ENCODE data around the gene PAK3. TPM values are rescaled to one million over a fixed set of nuclear protein-coding genes. Genes with fewer than 3 reads are reported as not detected.
A peak's percentile ranks its signal among the peaks of the same experiment; 100 is the strongest.

The PAK3 gene
- total RNA-seq, 1 donor = 2.2 TPM

GRCh38 chrX:111088628-111089027 lies 7.4 kb upstream of the PAK3 start:
- H3K4me3 ChIP-seq (ENCODE audit: low read depth, low read length) = no peak overlapping the region
- no peak for DNase-seq (ENCODE audit: low read depth)
- TF ChIP-seq, protein P1, sequence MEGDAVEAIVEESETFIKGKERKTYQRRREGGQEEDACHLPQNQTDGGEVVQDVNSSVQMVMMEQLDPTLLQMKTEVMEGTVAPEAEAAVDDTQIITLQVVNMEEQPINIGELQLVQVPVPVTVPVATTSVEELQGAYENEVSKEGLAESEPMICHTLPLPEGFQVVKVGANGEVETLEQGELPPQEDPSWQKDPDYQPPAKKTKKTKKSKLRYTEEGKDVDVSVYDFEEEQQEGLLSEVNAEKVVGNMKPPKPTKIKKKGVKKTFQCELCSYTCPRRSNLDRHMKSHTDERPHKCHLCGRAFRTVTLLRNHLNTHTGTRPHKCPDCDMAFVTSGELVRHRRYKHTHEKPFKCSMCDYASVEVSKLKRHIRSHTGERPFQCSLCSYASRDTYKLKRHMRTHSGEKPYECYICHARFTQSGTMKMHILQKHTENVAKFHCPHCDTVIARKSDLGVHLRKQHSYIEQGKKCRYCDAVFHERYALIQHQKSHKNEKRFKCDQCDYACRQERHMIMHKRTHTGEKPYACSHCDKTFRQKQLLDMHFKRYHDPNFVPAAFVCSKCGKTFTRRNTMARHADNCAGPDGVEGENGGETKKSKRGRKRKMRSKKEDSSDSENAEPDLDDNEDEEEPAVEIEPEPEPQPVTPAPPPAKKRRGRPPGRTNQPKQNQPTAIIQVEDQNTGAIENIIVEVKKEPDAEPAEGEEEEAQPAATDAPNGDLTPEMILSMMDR (IDR thresholded peaks at IDR 0.05; ENCODE audit: insufficient read depth, low read depth, low read length) = no peak

- TF ChIP-seq, protein P1 (IDR thresholded peaks at IDR 0.05; ENCODE audit: insufficient read depth, low read depth, low read length) = no peak
- no peak overlapping the region for H3K4me3 ChIP-seq (ENCODE audit: low read depth, low read length)
- DNase-seq (ENCODE audit: low read depth) = no peak
These were observed 5.5 kb upstream of the PAK3 start for GRCh38 chrX:111090458-111090857.

GRCh38 chrX:111098874-111099273 lies 2.9 kb downstream of the PAK3 start:
- DNase-seq (ENCODE audit: low read depth) = peak; percentile 12
- H3K4me3 ChIP-seq (ENCODE audit: low read depth, low read length) = no peak overlapping the region
- TF ChIP-seq, protein P1 (IDR thresholded peaks at IDR 0.05; ENCODE audit: insufficient read depth, low read depth, low read length) = peak; percentile 56

DNA sequence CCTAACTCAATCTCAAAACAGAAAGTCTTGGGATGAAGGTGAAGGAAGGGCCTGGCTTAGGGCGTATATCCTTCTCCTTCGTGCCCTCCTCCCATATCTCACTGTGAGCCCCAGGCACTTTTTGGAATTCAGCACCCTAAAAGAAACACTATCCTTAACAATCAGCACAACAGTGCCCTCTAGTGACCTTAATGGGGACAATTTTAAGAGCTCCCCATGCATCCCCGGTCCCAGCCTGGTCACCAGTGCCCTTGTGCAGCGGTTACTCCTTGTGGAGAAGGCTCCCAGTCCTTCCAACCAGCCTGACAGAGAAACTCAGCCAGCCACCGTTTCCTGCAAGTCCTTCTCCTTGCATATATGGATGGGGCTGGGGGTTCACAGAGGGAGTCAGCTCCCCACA lies 4.2 kb downstream of the PAK3 start:
- H3K4me3 ChIP-seq (ENCODE audit: low read depth, low read length) = no peak overlapping the region
- peak; percentile 28 for DNase-seq (ENCODE audit: low read depth)
- TF ChIP-seq, protein P1 (IDR thresholded peaks at IDR 0.05; ENCODE audit: insufficient read depth, low read depth, low read length) = peak; percentile 46

DNA sequence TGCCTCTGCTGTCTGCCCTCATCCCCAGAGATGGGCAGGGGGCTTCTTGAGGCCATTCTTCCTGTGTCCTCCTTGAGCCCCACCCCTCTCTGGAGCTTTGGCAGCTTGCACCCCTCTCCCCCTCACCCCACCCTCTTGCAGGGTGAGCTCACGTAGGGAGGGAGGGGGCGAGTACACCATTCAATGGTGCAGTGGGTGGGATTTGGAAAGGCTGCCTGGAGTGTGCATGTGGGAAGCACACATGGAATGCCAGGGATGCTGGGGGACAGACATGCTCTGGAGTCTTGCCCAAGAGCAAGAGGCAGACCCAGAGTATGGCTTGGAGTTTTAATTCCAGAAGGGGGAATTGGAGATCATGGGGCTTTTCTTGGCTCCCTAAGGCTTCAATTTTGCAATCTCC lies 5.6 kb downstream of the PAK3 start:
- no peak for DNase-seq (ENCODE audit: low read depth)
- TF ChIP-seq, protein P1 (IDR thresholded peaks at IDR 0.05; ENCODE audit: insufficient read depth, low read depth, low read length) = no peak
- no peak overlapping the region for H3K4me3 ChIP-seq (ENCODE audit: low read depth, low read length)

- TF ChIP-seq, protein P1 (IDR thresholded peaks at IDR 0.05; ENCODE audit: insufficient read depth, low read depth, low read length) = no peak
- peak; percentile 63 for DNase-seq (ENCODE audit: low read depth)
- no peak overlapping the region for H3K4me3 ChIP-seq (ENCODE audit: low read depth, low read length)
These were observed 6.6 kb downstream of the PAK3 start for GRCh38 chrX:111102636-111103035.

- H3K4me3 ChIP-seq (ENCODE audit: low read depth, low read length) = no peak overlapping the region
- no peak for DNase-seq (ENCODE audit: low read depth)
- TF ChIP-seq, protein P1 (IDR thresholded peaks at IDR 0.05; ENCODE audit: insufficient read depth, low read depth, low read length) = no peak
These were observed 7.3 kb downstream of the PAK3 start for GRCh38 chrX:111103246-111103645.
